SK-N-SH (cell line): ENCODE data around the gene KNOP1. TPM values are rescaled to one million over a fixed set of nuclear protein-coding genes. Genes with fewer than 3 reads are reported as not detected.

ENCODE experiments used
- CTCF ChIA-PET: fragments of 300-600, 350-600 bp; formaldehyde crosslinking; extraction: SDS; loops from one replicate; lab custom pipeline; 2021; lab: Yijun Ruan, JAX
- POLR2A ChIA-PET: fragments of 350-600 bp; sonication (Branson Sonifier 250); formaldehyde crosslinking; extraction: SDS; loops from one replicate; lab custom pipeline; 2020; ENCODE audit warnings: antibody characterized with exemption, inconsistent platforms; lab: Yijun Ruan, JAX
- DNase-seq: peaks from one replicate; pipeline ENCODE4 v3.0.0; 2012
- H2AFZ ChIP-seq: fragments of 200-600 bp; sonication (generic); 2 replicates; pipeline ENCODE4 v1.8.1; 2016; ENCODE audit warnings: antibody characterized with exemption, mild to moderate bottlenecking, low read depth
- H3F3A ChIP-seq: fragments of 200-600 bp; sonication (generic); replicated peaks from 2 replicates; pipeline ENCODE3; 2016; ENCODE audit warnings: antibody characterized with exemption, mild to moderate bottlenecking; ENCODE audit not compliant: insufficient read depth
- H3K27ac ChIP-seq, 2 experiments: fragments of 200-500 bp in 1 of 2; fragments of 200-600 bp in 1 of 2; sonication (Bioruptor generic) in 1 of 2; sonication (generic), shearing (Covaris generic) in 1 of 2; 2 replicates each; pipeline versions ENCODE4 v1.5.1 to v1.6.1; 2014 to 2016; ENCODE audit warnings: low read depth in 2 of 2, inconsistent platforms in 1 of 2, low read length in 1 of 2, mild to moderate bottlenecking in 1 of 2, mixed read lengths in 1 of 2
- H3K27me3 ChIP-seq: fragments of 200-600 bp; sonication (generic), shearing (Covaris generic); 2 replicates; pipeline ENCODE4 v1.6.1; 2016; ENCODE audit warnings: mixed run types; ENCODE audit not compliant: insufficient read depth
- H3K36me3 ChIP-seq, 2 experiments: fragments of 200-500 bp in 1 of 2; fragments of 200-600 bp in 1 of 2; sonication (Bioruptor generic) in 1 of 2; sonication (generic) in 1 of 2; replicated peaks in 1 of 2; 2 replicates each; pipeline versions ENCODE3 to v1.5.1; 2014 to 2016; ENCODE audit warnings: low read length in 1 of 2, mild to moderate bottlenecking in 1 of 2; ENCODE audit not compliant: insufficient read depth in 2 of 2, control insufficient read depth in 1 of 2
- H3K4me1 ChIP-seq, 2 experiments: fragments of 200-500 bp in 1 of 2; fragments of 200-600 bp in 1 of 2; sonication (Bioruptor generic) in 1 of 2; sonication (generic), shearing (Covaris generic) in 1 of 2; 2 replicates each; pipeline versions ENCODE4 v1.5.1 to v1.6.1; 2014 to 2016; ENCODE audit warnings: low read depth in 1 of 2, low read length in 1 of 2, mixed run types in 1 of 2; ENCODE audit not compliant: insufficient read depth in 2 of 2, control insufficient read depth in 1 of 2
- H3K4me2 ChIP-seq: fragments of 200-600 bp; sonication (generic), shearing (Covaris generic); 2 replicates; pipeline ENCODE4 v1.6.1; 2017; ENCODE audit warnings: mixed run types
- H3K4me3 ChIP-seq, 2 experiments: fragments of 200-500 bp in 1 of 2; fragments of 200-600 bp in 1 of 2; sonication (Bioruptor generic) in 1 of 2; sonication (generic), shearing (Covaris generic) in 1 of 2; 2 replicates each; pipeline versions ENCODE4 v1.5.1 to v1.8.1; 2014 to 2016; ENCODE audit warnings: low read depth in 2 of 2, inconsistent platforms in 1 of 2, low read length in 1 of 2, mild to moderate bottlenecking in 1 of 2, mixed read lengths in 1 of 2, moderate library complexity in 1 of 2
- H3K79me2 ChIP-seq: fragments of 200-600 bp; sonication (generic); 2 replicates; pipeline ENCODE4 v1.8.1; 2017; ENCODE audit warnings: mild to moderate bottlenecking; ENCODE audit not compliant: insufficient read depth
- H3K9ac ChIP-seq: fragments of 200-600 bp; sonication (generic); 2 replicates; pipeline ENCODE4 v1.6.1; 2017; ENCODE audit warnings: mixed run types
- H3K9me2 ChIP-seq: fragments of 200-600 bp; sonication (generic); 2 replicates; pipeline ENCODE4 v1.6.1; 2017; ENCODE audit warnings: mixed run types
- H3K9me3 ChIP-seq: fragments of 200-600 bp; sonication (generic); 2 replicates; pipeline ENCODE4 v1.6.1; 2017; ENCODE audit warnings: mixed run types, mild to moderate bottlenecking, moderate library complexity
- H4K20me1 ChIP-seq: fragments of 200-600 bp; sonication (generic); 2 replicates; pipeline ENCODE4 v1.6.1; 2017; ENCODE audit warnings: mild to moderate bottlenecking, mixed run types; ENCODE audit not compliant: insufficient read depth
- CHD2 ChIP-seq: fragments of 150-350 bp; IDR thresholded peaks from 2 replicates; pipeline ENCODE4 v1.6.1; 2018; ENCODE audit warnings: low read length; ENCODE audit not compliant: partially characterized antibody
- ELF1 ChIP-seq: IDR thresholded peaks from 2 replicates; pipeline ENCODE4 v1.4.0; 2012
- FOXM1 ChIP-seq: IDR thresholded peaks from 2 replicates; pipeline ENCODE4 v1.4.0; 2012; ENCODE audit warnings: low read depth, mild to moderate bottlenecking
- GABPA ChIP-seq: IDR thresholded peaks from 2 replicates; pipeline ENCODE4 v1.4.0; 2012; ENCODE audit warnings: low read depth, mild to moderate bottlenecking
- IRF3 ChIP-seq: fragments of 150-350 bp; IDR thresholded peaks from 2 replicates; pipeline ENCODE4 v1.6.1; 2016; ENCODE audit warnings: mild to moderate bottlenecking, low read depth, low read length
- MAX ChIP-seq: IDR thresholded peaks from 2 replicates; pipeline ENCODE4 v1.4.0; 2012; ENCODE audit warnings: low read depth
- MEF2A ChIP-seq: IDR thresholded peaks from 2 replicates; pipeline ENCODE4 v1.4.0; 2012; ENCODE audit warnings: low read depth, borderline replicate concordance
- MXI1 ChIP-seq: IDR thresholded peaks from 2 replicates; pipeline ENCODE4 v1.6.1; 2012; ENCODE audit warnings: mild to moderate bottlenecking, low read depth, low read length, improper control_type of control experiment
- NFIC ChIP-seq: IDR thresholded peaks from 2 replicates; pipeline ENCODE4 v1.4.0; 2012; ENCODE audit warnings: borderline replicate concordance
- NRF1 ChIP-seq: IDR thresholded peaks from 2 replicates; pipeline ENCODE4 v1.6.1; 2012; ENCODE audit warnings: low read depth, mild to moderate bottlenecking, low read length
- RCOR1 ChIP-seq: fragments of 150-350 bp; IDR thresholded peaks from 2 replicates; pipeline ENCODE4 v1.6.1; 2017; ENCODE audit warnings: antibody characterized with exemption, low read length
- REST ChIP-seq: IDR thresholded peaks from 2 replicates; pipeline ENCODE4 v1.6.1; 2012; ENCODE audit warnings: mild to moderate bottlenecking, low read depth, low read length, moderate library complexity
- RFX5 ChIP-seq: IDR thresholded peaks from 2 replicates; pipeline ENCODE4 v1.6.1; 2012; ENCODE audit warnings: mild to moderate bottlenecking, improper control_type of control experiment, low read length
- RXRA ChIP-seq: IDR thresholded peaks from 2 replicates; pipeline ENCODE4 v1.4.0; 2012; ENCODE audit warnings: low read depth, mild to moderate bottlenecking, borderline replicate concordance
- SIN3A ChIP-seq: IDR thresholded peaks from 2 replicates; pipeline ENCODE4 v1.6.1; 2012; ENCODE audit warnings: low read depth, mild to moderate bottlenecking, low read length, moderate library complexity, borderline replicate concordance
- SMC3 ChIP-seq: IDR thresholded peaks from 2 replicates; pipeline ENCODE4 v1.6.1; 2012; ENCODE audit warnings: low read depth, low read length, improper control_type of control experiment
- TCF12 ChIP-seq: IDR thresholded peaks from 2 replicates; pipeline ENCODE4 v1.4.0; 2012
- USF2 ChIP-seq: fragments of 150-350 bp; IDR thresholded peaks from 2 replicates; pipeline ENCODE4 v1.6.1; 2017; ENCODE audit warnings: antibody characterized with exemption, low read length, low read depth, borderline replicate concordance
- YY1 ChIP-seq: IDR thresholded peaks from 2 replicates; pipeline ENCODE4 v1.4.0; 2012; ENCODE audit warnings: low read depth, mild to moderate bottlenecking
- WGBS: methylation state at CpG from one replicate; pipeline ENCODE4 v1.1.6; 2017; ENCODE audit warnings: low lambda C conversion rate; 5-methylcytosine and 5-hydroxymethylcytosine counted together
- polyA plus RNA-seq, 3 experiments: library from polyadenylated mRNA; depleted of rRNA; stranded (reverse); fragments of >200 nt; gene quantifications; 2 replicates each; pipeline ENCODE4 v1.2.3, GENCODE V29; 2012
- TF ChIP-seq, protein P1 (sequence below): IDR thresholded peaks from 2 replicates; pipeline ENCODE4 v1.4.0; 2012; ENCODE audit warnings: low read depth, borderline replicate concordance

The KNOP1 gene
- polyA plus RNA-seq, 1 of the 3 experiments (the other 2 are of a cell fraction): 13.2 TPM

DNA sequence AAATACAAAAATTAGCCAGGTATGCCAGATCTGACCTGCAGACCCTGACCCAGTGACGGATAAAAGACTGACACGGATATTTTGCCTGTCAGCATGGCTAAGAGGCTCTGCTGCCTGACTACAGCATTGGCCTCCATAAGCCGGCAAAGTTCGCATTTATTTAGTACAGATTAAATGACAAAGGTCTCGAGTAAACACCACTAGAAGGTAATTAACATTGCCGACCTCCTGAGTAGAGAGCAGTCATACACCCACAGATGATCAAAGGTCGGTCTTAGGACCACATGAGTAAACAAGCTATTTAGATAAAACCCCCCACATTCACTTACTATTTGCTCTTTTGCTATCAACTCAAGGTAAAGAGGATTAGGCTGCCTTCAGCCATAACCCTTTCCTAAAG lies 55.7 kb downstream of the KNOP1 start (continued):
- no peak for TF ChIP-seq GABPA

DNA sequence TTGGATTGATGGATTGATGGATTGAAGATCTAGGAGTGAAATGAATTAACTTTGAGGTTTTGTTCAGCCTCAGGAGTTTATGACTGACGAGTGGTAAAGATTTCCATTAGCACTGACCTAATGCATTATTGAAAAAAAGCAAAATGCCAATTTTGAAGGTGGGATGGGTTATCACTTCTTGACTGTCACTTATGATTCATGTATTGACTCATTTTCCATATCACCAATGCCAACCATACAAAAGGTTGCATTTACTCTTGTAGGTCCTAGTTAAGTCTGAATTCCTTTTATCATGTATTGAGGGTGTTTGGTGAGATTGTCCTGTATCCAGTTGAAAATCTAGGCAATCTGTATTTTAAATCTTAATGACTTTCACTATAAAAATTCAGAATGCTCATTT lies 57.6 kb downstream of the KNOP1 start:
- H3K4me1 ChIP-seq: peaks cover 0 to 1% of the 10 kb centered on the region in 2 experiments; a peak in 1 of 4 replicates
- no peaks in the 10 kb centered on the region for H3F3A ChIP-seq
- H3K79me2 ChIP-seq: no peaks in the 10 kb centered on the region
- H3K4me2 ChIP-seq: no peak overlapping the region
- 87% methylated on average over 1 of the region's 1 CpG for WGBS
- no peaks in the 10 kb centered on the region for H4K20me1 ChIP-seq
- no peak overlapping the region for H2AFZ ChIP-seq
- no peak for DNase-seq
- H3K27ac ChIP-seq: no peak overlapping the region
- peaks cover 13 to 16% of the 10 kb centered on the region in 2 experiments for H3K36me3 ChIP-seq
- H3K27me3 ChIP-seq: no peaks in the 10 kb centered on the region
- ChIA-PET CTCF (no interaction called here), POLR2A (no interaction called here)
- H3K9ac ChIP-seq: no peak overlapping the region
- no peak for TF ChIP-seq FOXM1
- TF ChIP-seq MXI1: no peak
- TF ChIP-seq REST: no peak
- no peak for TF ChIP-seq SIN3A
- TF ChIP-seq ELF1: no peak
- no peak for TF ChIP-seq RCOR1
- no peak for TF ChIP-seq MEF2A
- TF ChIP-seq NFIC: no peak
- no peak for TF ChIP-seq CHD2
- TF ChIP-seq, protein P1, sequence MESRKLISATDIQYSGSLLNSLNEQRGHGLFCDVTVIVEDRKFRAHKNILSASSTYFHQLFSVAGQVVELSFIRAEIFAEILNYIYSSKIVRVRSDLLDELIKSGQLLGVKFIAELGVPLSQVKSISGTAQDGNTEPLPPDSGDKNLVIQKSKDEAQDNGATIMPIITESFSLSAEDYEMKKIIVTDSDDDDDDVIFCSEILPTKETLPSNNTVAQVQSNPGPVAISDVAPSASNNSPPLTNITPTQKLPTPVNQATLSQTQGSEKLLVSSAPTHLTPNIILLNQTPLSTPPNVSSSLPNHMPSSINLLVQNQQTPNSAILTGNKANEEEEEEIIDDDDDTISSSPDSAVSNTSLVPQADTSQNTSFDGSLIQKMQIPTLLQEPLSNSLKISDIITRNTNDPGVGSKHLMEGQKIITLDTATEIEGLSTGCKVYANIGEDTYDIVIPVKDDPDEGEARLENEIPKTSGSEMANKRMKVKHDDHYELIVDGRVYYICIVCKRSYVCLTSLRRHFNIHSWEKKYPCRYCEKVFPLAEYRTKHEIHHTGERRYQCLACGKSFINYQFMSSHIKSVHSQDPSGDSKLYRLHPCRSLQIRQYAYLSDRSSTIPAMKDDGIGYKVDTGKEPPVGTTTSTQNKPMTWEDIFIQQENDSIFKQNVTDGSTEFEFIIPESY: no peak
- no peak for TF ChIP-seq IRF3
- no peak for TF ChIP-seq RFX5
- TF ChIP-seq USF2: no peak
- no peak for TF ChIP-seq SMC3
- no peak for TF ChIP-seq RXRA
- no peak for TF ChIP-seq NRF1
- TF ChIP-seq YY1: no peak
- no peak for TF ChIP-seq MAX
- TF ChIP-seq TCF12: no peak
- H3K9me2 ChIP-seq: no peaks in the 10 kb centered on the region
- no peaks in the 10 kb centered on the region for H3K9me3 ChIP-seq
- no peak overlapping the region for H3K4me3 ChIP-seq
